Activated CD8-positive, alpha-beta memory T cell treated with anti-CD3 and anti-CD28 coated beads, Interleukin-2, amount 50 U/mL, for 4 hours (primary cell): ENCODE results near the gene MMP19.
"Not testable (repeated sequence)": the region's sequence is repeated elsewhere in the genome, so short reads cannot be mapped to it uniquely, and the experiment has no call there.

Experiments
- DNase-seq: peaks from one replicate; pipeline ENCODE4 v3.0.0-alpha.2; 2020

The MMP19 gene

DNA sequence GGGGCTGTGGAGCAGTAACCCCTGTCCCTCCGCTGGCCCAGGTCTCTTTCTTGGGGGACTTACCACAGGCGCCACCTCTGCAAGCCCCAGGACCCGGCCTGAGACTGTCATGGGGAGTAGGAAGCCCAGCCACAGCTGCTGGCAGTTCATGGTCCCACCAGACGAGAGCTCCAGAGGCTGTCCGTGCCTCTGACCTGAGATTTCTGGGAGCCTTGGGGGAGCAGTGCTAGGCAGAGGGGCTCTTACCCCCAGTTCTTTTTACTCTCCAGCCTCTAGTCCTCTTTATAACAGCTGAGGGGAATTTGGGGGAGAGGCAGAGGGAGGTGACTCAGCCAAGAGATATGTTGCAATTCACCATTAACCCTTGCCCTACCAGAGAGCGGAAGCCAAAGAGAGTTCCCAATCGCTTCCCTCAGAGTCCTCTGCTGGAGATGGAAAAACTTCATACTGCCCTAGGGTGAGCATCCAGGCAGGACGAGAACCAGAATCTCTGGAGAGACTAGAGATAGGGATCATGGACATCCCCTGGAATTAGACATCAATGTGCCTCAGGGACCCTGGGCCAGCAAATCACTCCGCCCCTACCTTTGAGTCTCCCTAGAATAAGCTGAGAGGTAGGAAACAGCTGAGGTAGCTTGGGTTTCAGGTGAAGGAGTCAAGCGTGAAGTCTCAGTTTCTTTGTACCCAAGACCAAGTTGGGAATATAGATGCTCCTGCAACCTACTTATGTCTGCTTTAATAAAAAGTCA lies at the start of gene MMP19:
MMP19 (minus strand) TSS at position 256 of the 749 bp plus-strand sequence; CDS start at position 150, 106 bp downstream.
- DNase-seq: no peak

- DNase-seq: no peak
Measured at GRCh38 chr12:55891310-55891709, 48.6 kb upstream of the MMP19 start.

DNA sequence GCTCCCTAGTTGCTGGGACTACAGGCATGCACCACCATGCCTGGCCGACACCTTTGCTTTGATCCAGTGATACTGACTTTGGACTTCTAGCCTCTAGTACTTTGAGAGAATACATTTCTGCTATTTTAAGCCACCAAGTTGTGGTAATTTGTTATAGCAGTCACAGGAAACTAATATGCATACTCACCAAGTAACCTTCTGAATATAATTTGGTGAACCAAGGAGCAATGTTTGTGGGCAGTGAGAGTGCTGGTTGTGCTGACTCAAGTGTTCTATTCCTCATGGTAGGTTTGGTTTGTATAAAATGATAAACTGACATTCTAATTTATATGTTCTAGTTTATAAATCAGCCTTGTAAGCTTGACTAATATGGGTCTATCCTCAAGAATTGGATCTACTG lies 42.4 kb upstream of the MMP19 start:
- no peak for DNase-seq

- no peak for DNase-seq
Measured at GRCh38 chr12:55877824-55878223, 35.1 kb upstream of the MMP19 start.

- no peak for DNase-seq
Measured at GRCh38 chr12:55875704-55876467, 33.1 kb upstream of the MMP19 start.

GRCh38 chr12:55874443-55874842 lies 31.7 kb upstream of the MMP19 start:
- DNase-seq: no peak

GRCh38 chr12:55866454-55867004 lies 23.8 kb upstream of the MMP19 start:
- not testable (repeated sequence) for DNase-seq

- no peak for DNase-seq
Measured at GRCh38 chr12:55865327-55865726, 22.6 kb upstream of the MMP19 start.

DNA sequence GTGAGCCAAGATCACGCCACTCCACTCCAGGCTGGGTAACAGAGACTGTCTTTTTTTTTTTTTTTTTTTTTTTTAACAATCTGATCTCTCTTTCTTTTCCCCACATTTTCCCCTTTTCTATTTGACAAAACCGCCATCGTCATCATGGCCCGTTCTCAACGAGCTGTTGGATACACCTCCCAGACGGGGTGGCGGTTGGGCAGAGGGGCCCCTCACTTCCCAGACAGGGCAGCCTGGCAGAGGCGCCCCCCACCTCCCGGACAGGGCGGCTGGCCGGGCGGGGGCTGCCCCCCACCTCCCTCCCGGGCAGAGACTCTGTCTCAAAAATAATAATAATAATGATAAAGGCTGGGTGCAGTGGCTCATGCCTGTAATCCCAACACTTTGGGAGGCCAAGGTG lies 20.2 kb upstream of the MMP19 start:
- DNase-seq: not testable (repeated sequence)

GRCh38 chr12:55862286-55862685 lies 19.6 kb upstream of the MMP19 start:
- DNase-seq: no peak

DNA sequence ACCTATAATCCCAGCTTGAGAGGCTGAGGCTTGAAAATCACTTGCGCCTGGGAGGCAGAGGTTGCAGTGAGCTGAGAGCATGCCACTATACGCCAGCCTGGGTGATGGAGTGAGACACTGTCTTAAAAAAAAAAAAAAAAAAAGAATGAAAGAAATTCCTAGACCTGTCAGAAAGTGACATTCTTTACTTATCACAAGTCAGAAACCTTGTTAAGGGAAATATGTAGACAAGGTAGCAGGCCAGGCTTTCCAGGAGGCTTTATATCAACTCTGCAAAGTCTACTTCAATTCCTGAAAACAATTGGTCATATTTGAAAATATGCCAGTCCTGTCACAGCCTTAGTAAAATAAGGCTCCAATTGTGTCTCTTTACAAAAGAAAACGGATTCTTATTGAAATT lies 19.1 kb upstream of the MMP19 start:
- DNase-seq: no peak

DNA sequence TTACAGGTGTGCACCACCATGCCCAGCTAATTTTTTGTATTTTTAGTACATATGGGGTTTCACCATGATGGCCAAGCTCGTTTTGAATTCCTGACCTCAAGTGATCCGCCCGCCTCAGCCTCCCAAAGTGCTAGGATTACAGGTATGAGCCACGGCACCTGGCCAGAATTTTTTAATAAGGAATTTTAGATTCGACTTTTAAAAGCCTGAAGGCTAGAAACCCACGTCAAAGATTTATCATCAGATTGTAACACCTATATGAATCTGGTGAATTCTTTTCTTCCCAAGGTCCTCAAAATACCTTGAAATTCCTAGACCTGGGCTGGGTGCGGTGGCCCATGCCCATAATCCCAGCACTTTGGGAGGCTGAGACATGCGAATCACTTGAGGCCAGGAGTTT lies 18.7 kb upstream of the MMP19 start:
- no peak for DNase-seq

DNA sequence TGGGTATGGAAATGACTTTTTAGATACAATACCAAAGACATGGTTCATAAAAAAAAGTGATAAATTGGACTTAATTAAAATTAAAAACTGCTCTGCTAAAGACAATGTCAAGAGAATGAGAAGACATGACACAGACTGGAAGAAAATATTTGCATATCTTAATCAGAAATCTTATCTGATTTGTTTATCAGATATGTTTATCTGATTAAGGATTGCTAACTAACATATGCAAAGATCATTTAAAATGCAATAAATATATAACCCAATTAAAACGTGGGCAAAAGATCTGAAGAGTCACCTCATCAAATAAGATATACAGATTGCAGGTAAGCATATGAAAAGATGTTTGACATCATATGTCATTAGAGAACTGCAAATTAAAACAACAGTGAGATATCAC lies 10.0 kb upstream of the MMP19 start:
- no peak for DNase-seq

- no peak for DNase-seq
Measured at GRCh38 chr12:55850893-55851292, 8.2 kb upstream of the MMP19 start.

GRCh38 chr12:55850401-55850800 lies 7.7 kb upstream of the MMP19 start:
- DNase-seq: no peak

GRCh38 chr12:55849616-55850343 lies 7.0 kb upstream of the MMP19 start:
- DNase-seq: no peak

- no peak for DNase-seq
Measured at GRCh38 chr12:55847603-55848291, 5.0 kb upstream of the MMP19 start.

DNA sequence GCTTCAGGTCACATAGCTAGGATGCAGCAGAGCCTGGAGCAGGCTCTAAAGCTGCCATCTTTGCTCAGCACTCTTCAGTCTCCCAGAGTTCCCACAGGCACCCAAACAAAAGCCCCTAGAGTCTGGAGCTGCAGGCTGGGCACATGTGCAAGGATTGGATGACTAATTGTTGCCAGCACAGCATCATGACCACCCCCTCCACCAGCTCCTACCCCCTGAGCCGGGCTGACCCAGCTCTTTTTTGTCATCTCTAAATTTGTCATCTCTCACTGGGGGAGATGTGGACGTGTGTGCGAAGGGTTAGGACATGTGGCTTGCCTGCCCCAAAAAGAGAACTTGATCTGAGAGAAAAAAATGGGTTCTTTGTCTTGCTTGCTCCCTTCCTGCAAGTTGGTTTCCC lies 4.3 kb upstream of the MMP19 start:
- DNase-seq: no peak

DNA sequence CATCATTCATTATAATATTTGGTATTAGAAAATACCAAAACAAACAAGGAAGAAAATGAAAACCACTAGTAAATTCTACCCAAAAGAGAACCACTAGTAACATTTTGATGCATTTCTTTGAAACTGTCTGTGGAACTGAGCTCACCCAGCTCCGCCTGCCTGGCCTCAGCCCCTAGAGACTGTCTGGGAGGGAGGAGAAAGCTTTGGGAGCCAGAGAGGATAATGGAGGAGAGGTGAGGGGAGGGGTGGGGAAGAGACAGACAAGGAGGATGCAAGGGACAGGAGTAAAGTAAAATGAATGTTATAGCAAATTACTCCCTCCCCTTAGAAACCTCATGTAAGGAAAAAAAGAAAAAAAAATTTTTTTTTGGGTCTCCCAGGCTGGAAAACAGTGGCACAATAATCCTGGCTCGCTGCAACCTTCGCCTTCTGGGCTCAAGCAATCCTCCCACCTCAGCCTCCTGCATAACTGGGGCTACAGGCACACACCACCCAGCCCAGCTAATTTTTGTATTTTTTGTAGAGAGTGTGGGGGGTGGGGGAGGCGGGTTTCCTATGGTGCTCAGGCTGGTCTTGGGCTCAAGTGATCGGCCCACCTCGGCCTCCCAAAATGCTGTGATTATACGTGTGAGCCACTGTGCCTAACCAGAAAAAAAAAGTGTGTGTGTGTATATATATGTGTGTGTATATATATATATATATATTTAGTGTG lies 3.2 kb upstream of the MMP19 start:
- no peak for DNase-seq

DNA sequence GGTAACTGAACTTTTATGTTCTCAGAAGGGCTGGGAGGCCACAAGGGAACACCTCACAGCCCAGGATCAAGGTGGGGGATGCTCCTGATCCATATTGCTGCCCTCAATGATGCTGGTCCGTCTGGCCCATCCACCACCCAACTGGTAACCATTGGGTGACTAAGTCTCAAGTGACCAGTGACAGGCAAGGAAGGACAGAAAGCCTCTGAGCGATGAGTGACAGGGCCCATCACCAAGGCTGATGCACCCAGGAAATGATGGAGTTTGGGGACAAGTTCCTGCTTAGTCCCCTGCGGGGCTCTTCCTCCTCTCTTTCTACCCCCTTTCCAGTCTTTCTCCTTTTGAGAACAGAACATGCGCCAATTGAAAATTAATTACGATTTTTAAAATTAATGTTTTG lies 2.6 kb upstream of the MMP19 start:
- no peak for DNase-seq

GRCh38 chr12:55844961-55845360 lies 2.2 kb upstream of the MMP19 start:
- no peak for DNase-seq

DNA sequence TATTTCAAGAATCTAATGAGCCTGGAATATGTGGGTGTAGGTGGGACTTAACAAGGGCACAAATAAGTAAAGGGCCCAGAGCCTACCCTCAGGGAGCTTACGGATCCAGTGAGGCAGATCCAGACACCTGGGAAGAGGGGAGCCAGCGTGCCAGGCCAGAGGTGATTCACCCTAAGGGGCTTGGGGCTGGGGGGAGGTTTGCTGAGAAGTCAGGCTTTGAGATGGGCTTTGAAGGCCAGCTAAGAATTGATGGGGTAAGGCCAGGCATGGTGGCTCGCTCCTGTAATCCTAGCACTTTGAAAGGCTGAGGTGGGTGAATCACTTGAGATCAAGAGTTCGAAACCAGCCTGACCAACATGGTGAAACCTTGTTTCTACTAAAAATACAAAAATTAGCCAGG lies 695 bp upstream of the MMP19 start:
- DNase-seq: no peak
